PC-3 (cell line): ENCODE data around the gene DPH2. TPM values are rescaled to one million over a fixed set of nuclear protein-coding genes. Genes with fewer than 3 reads are reported as not detected.
A peak's percentile ranks its signal among the peaks of the same experiment; 100 is the strongest.

Source experiments
- ATAC-seq: fragments of 200-7000 bp; cut with Tn5 transposase; 2 replicates; pipeline ENCODE4 v1.9.1; 2020; ENCODE audit warnings: mild to moderate bottlenecking, moderate library complexity
- BruUV-seq: library from RNA; stranded (reverse); fragments of 400-500 nt; replicated peaks from 2 replicates; lab custom pipeline; 2021; lab: Mats Ljungman, UMichigan
- CTCF ChIA-PET: fragments of 300-600 bp; sonication (Branson Sonifier 250); formaldehyde crosslinking; loops from one replicate; lab custom pipeline; 2022; ENCODE audit warnings: antibody characterized with exemption; lab: Charles Lee
- POLR2A ChIA-PET: fragments of 300-600 bp; sonication (Branson Sonifier 250); formaldehyde crosslinking; loops from one replicate; lab custom pipeline; 2022; ENCODE audit warnings: antibody characterized with exemption; ENCODE audit not compliant: unreplicated experiment; lab: Charles Lee
- DNase-seq: peaks from one replicate; pipeline ENCODE4 v3.0.0-alpha.2; 2015
- H2AFZ ChIP-seq: fragments of 300-600 bp; sonication (generic); 2 replicates; pipeline ENCODE4 v1.6.0; 2016; ENCODE audit warnings: antibody characterized with exemption, low read length
- H3F3A ChIP-seq: fragments of 300-600 bp; sonication (generic); one replicate; pipeline ENCODE4 v1.6.0; 2017; ENCODE audit warnings: antibody characterized with exemption, low read length, control low read depth, mild to moderate bottlenecking; ENCODE audit not compliant: unreplicated experiment
- H3K27ac ChIP-seq: fragments of 300-600 bp; sonication (generic); 2 replicates; pipeline ENCODE4 v1.5.1; 2016; ENCODE audit warnings: mild to moderate bottlenecking, low read length
- H3K27me3 ChIP-seq: fragments of 300-600 bp; sonication (generic); 2 replicates; pipeline ENCODE4 v1.6.1; 2016; ENCODE audit warnings: low read length, mixed read lengths
- H3K36me3 ChIP-seq: fragments of 300-600 bp; sonication (generic); 2 replicates; pipeline ENCODE4 v1.6.1; 2016; ENCODE audit warnings: low read depth, mixed run types, low read length, mixed read lengths
- H3K4me1 ChIP-seq: fragments of 300-600 bp; sonication (generic); 2 replicates; pipeline ENCODE4 v1.5.1; 2016; ENCODE audit warnings: low read length; ENCODE audit not compliant: insufficient read depth
- H3K4me2 ChIP-seq: fragments of 300-600 bp; sonication (generic); 2 replicates; pipeline ENCODE4 v1.6.0; 2016; ENCODE audit warnings: low read length
- H3K4me3 ChIP-seq: fragments of 300-600 bp; sonication (generic); 2 replicates; pipeline ENCODE4 v1.5.1; 2016; ENCODE audit warnings: mild to moderate bottlenecking, low read length, mixed read lengths
- H3K79me2 ChIP-seq: fragments of 300-600 bp; sonication (generic); 2 replicates; pipeline ENCODE4 v1.6.1; 2017; ENCODE audit warnings: low read length, mixed read lengths
- H3K9ac ChIP-seq: fragments of 300-600 bp; sonication (generic); 2 replicates; pipeline ENCODE4 v1.6.0; 2016; ENCODE audit warnings: mild to moderate bottlenecking, low read length
- H3K9me2 ChIP-seq: fragments of 300-600 bp; sonication (generic); replicated peaks from 2 replicates; pipeline ENCODE4 v1.6.1; 2016; ENCODE audit warnings: mixed run types, low read length, mixed read lengths
- H3K9me3 ChIP-seq: fragments of 300-600 bp; sonication (generic); 2 replicates; pipeline ENCODE4 v1.6.1; 2016; ENCODE audit warnings: low read length, mixed read lengths
- H4K20me1 ChIP-seq: fragments of 300-600 bp; sonication (generic); 2 replicates; pipeline ENCODE4 v1.6.1; 2016; ENCODE audit warnings: low read length, mixed read lengths
- EZH2 ChIP-seq: fragments of 300-600 bp; sonication (generic); IDR thresholded peaks from one replicate; pipeline ENCODE4 v1.6.1; 2017; ENCODE audit warnings: antibody characterized with exemption, mild to moderate bottlenecking, low read length; ENCODE audit not compliant: unreplicated experiment
- EZH2phosphoT487 ChIP-seq: fragments of 300-600 bp; sonication (generic); IDR thresholded peaks from 2 replicates; pipeline ENCODE4 v1.6.1; 2018; ENCODE audit warnings: mild to moderate bottlenecking, antibody characterized with exemption, low read length, borderline replicate concordance
- intact Hi-C: fragments of 100-400 bp; cut with micrococcal nuclease; formaldehyde crosslinking; loops from 2 replicates; pipeline ENCODE4 v1.9.0; 2023
- total RNA-seq: library from RNA; depleted of rRNA; stranded (reverse); fragments of >200 nt; gene quantifications from 2 replicates; pipeline ENCODE4 v1.2.3, GENCODE V29; 2014
- TF ChIP-seq, protein P1 (sequence below): fragments of 300-600 bp; sonication (generic); conservative IDR thresholded peaks from 2 replicates; pipeline ENCODE4 v1.5.1; 2017; ENCODE audit warnings: antibody characterized with exemption, low read depth, mild to moderate bottlenecking, low read length

Gene DPH2
- total RNA-seq, 1 experiment from 2014 or later, result 46.3 TPM

DNA sequence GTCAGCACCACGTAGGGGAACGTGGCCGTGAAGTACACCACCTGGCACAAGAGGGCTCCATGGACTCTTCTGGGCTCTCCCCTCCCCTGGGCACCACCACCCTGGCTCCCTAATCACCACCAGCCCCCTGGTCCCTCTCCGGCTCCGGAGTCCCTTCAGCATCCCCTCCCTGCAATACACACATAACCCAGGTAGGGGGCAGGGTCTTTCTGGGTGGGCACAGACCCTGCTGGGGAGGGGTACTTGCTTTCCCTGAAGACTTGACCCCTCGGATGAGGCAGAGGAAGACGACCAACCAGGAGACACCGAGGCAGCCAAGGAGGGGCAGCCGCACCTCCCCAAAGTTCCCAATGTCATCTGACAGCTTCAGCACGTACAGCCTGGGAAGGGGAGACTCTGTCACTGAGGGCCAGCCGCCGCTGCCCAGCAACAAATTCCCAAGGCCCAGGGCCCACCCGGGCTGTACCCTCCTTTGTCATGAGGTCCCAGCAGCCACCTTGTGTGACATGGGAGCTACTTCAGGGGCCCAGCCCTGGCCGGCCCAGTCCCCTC is 32.9 kb downstream of the DPH2 start:
- no peak overlapping the region for H2AFZ ChIP-seq
- no peak overlapping the region for H3K4me3 ChIP-seq
- H4K20me1 ChIP-seq, result no peaks in the 10 kb centered on the region
- no peaks in the 10 kb centered on the region for H3K9me3 ChIP-seq
- BruUV-seq, result no TSS peak
- H3K36me3 ChIP-seq, result 0 out of 2 replicates have a peak, but pooled peaks cover 4% of the 10 kb centered on the region
- no peak overlapping the region for H3K9ac ChIP-seq
- ATAC-seq (no peak), DNase-seq (no peak)
- H3K79me2 ChIP-seq, result no peaks in the 10 kb centered on the region
- ChIA-PET CTCF (no interaction called here), POLR2A (no interaction called here)
- no peaks in the 10 kb centered on the region for H3F3A ChIP-seq
- no peak overlapping the region for H3K4me2 ChIP-seq
- H3K4me1 ChIP-seq, result peaks cover 3% of the 10 kb centered on the region; the same call in 1 of the 2 replicates
- intact Hi-C loops, result no loop called here
- TF ChIP-seq, protein P1, sequence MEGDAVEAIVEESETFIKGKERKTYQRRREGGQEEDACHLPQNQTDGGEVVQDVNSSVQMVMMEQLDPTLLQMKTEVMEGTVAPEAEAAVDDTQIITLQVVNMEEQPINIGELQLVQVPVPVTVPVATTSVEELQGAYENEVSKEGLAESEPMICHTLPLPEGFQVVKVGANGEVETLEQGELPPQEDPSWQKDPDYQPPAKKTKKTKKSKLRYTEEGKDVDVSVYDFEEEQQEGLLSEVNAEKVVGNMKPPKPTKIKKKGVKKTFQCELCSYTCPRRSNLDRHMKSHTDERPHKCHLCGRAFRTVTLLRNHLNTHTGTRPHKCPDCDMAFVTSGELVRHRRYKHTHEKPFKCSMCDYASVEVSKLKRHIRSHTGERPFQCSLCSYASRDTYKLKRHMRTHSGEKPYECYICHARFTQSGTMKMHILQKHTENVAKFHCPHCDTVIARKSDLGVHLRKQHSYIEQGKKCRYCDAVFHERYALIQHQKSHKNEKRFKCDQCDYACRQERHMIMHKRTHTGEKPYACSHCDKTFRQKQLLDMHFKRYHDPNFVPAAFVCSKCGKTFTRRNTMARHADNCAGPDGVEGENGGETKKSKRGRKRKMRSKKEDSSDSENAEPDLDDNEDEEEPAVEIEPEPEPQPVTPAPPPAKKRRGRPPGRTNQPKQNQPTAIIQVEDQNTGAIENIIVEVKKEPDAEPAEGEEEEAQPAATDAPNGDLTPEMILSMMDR, result peak; percentile 35
- no peak for TF ChIP-seq EZH2
- no peak for TF ChIP-seq EZH2phosphoT487
- no peaks in the 10 kb centered on the region for H3K9me2 ChIP-seq
- no peak overlapping the region for H3K27ac ChIP-seq
- no peaks in the 10 kb centered on the region for H3K27me3 ChIP-seq

DNA sequence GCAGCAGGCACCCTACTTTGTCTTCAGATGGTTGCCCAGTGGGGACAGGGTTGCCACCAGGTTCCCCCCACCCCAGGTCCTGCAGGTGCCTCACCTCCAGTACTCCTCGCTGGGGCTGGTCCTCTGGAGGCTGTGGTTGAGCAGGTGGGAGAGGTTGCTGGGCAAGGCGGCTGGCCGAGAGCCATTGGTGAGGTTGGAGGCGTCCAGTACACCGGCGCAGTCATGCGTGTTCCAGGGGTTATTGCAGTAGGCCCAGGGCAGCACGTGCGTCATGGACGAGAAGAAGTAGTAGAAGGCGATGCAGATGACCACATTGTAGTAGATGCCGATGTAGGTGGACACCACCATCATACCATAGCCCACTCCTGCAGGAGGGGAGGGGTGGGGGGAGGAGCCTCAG is 38.4 kb downstream of the DPH2 start:
- Histone ChIP-seq H3K36me3 (no peaks in the 10 kb centered on the region; the same call in 1 of the 2 replicates), H3K9me3 (no peaks in the 10 kb centered on the region), H3K9ac (no peak overlapping the region), H2AFZ (no peak overlapping the region), H3K4me1 (peaks cover 12% of the 10 kb centered on the region), H3K4me2 (no peak overlapping the region), H3K27ac (no peak overlapping the region), H3K4me3 (no peak overlapping the region), H3K79me2 (no peaks in the 10 kb centered on the region), H3K27me3 (no peaks in the 10 kb centered on the region), H3F3A (no peaks in the 10 kb centered on the region), H4K20me1 (no peaks in the 10 kb centered on the region), H3K9me2 (no peaks in the 10 kb centered on the region)
- ChIA-PET CTCF (no interaction called here), POLR2A (no interaction called here)
- intact Hi-C loops, result no loop called here
- TF ChIP-seq EZH2phosphoT487 (no peak), EZH2 (no peak)
- TF ChIP-seq, protein P1, result no peak
- DNase-seq, result no peak
- BruUV-seq, result no TSS peak
- ATAC-seq, result no peak

DNA sequence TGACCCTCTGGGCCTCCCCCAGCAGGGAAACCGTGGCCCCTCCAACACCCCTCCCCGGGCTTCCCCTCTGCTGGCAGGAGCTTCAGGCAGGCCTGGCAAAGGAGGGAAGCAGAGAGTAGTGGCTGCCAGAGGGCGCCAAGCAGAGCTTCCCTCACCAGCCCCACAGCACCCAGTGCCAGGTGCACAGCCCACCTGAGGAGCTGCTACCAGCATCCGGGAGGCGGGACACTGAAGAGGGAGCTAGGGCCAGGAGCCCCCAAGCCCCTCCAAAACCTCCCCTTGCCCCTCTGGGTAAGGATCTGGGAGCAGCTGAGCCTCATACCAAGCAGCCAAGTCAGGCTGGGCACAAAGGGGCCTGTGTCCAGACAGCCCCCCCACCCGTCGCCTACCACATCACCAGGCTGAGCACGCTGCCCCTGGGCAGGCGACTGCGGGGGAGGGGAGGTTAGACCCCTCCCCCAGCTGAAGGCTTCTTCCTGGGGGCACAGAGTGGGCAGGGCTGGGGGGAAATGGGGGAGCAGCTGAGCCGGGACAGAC is 41.2 kb downstream of the DPH2 start:
- ChIA-PET POLR2A (no interaction called here), CTCF (no interaction called here)
- Histone ChIP-seq H3K9me3 (no peaks in the 10 kb centered on the region), H3K4me1 (peaks cover 9% of the 10 kb centered on the region), H3K4me3 (no peak overlapping the region), H2AFZ (no peak overlapping the region), H3K9me2 (no peaks in the 10 kb centered on the region), H3K36me3 (no peaks in the 10 kb centered on the region; the same call in 1 of the 2 replicates), H3K79me2 (no peaks in the 10 kb centered on the region), H3K4me2 (no peak overlapping the region), H3F3A (no peaks in the 10 kb centered on the region), H3K27me3 (no peaks in the 10 kb centered on the region), H4K20me1 (no peaks in the 10 kb centered on the region), H3K27ac (no peak overlapping the region), H3K9ac (no peak overlapping the region)
- intact Hi-C loops, result no loop called here
- ATAC-seq (no peak), DNase-seq (no peak)
- TF ChIP-seq, protein P1, result peak; percentile 27; the same call in 1 of the 2 replicates
- no peak for TF ChIP-seq EZH2phosphoT487
- TF ChIP-seq EZH2, result no peak
- BruUV-seq, result no TSS peak
